Ovary (tissue), 9 donors: ENCODE measurements around the gene HUWE1. TPM values are rescaled to one million over a fixed set of nuclear protein-coding genes. Genes with fewer than 3 reads are reported as not detected.

ENCODE experiments used
- DNase-seq, 5 donors: peaks; one replicate each; pipeline ENCODE4 v3.0.0-alpha.2; 2019 to 2020
- H3K27ac ChIP-seq, 2 donors: fragments of 200-600 bp; one replicate each; pipeline versions ENCODE4 v1.5.1 to v1.8.0; 2019 to 2022
- H3K27me3 ChIP-seq: fragments of 200-600 bp; one replicate; pipeline ENCODE4 v1.8.0; 2022
- H3K36me3 ChIP-seq: fragments of 200-600 bp; sonication (generic); one replicate; pipeline ENCODE4 v1.5.1; 2019
- H3K4me1 ChIP-seq: one replicate; pipeline ENCODE4 v1.8.1; 2013; ENCODE audit warnings: mild to moderate bottlenecking, moderate library complexity; ENCODE audit not compliant: insufficient read depth
- H3K4me3 ChIP-seq: fragments of 200-600 bp; sonication (generic); one replicate; pipeline ENCODE4 v1.5.1; 2017
- H3K9me3 ChIP-seq, 2 donors: fragments of 200-600 bp in 1 of 2; sonication (generic) in 1 of 2; one replicate each; pipeline versions ENCODE4 v1.5.1 to v1.8.1; 2013 to 2019; ENCODE audit warnings: mild to moderate bottlenecking in 1 of 2, moderate library complexity in 1 of 2
- CTCF ChIP-seq, 3 donors: fragments of 450-650 bp in 2 of 3; fragments of 200-600 bp in 1 of 3; IDR thresholded peaks; one replicate each; pipeline versions ENCODE4 v1.5.1 to v1.8.0; 2016 to 2022; ENCODE audit warnings: antibody characterized with exemption in 3 of 3, mild to moderate bottlenecking in 1 of 3
- EP300 ChIP-seq: sonication (generic); formaldehyde crosslinking; IDR thresholded peaks from one replicate; pipeline ENCODE4 v1.6.1; 2017; ENCODE audit warnings: antibody characterized with exemption
- POLR2A ChIP-seq: fragments of 450-650 bp; IDR thresholded peaks from one replicate; pipeline ENCODE4 v1.6.1; 2017; ENCODE audit warnings: antibody characterized with exemption, mild to moderate bottlenecking, moderate library complexity
- WGBS, 3 donors: extraction: QIAGEN DNeasy Blood & Tissue Kit in 1 of 3; methylation state at CpG; one replicate each; pipeline versions ENCODE4 v1.1.5 to v1.1.7; 2013 to 2017; 5-methylcytosine and 5-hydroxymethylcytosine counted together
- intact Hi-C, 4 donors: fragments of 100-400 bp; cut with DNase I; formaldehyde crosslinking; loops; one replicate each; pipeline versions ENCODE4 v1.11.0 to v1.15.1; 2022 to 2023
- polyA plus RNA-seq, 2 donors: library from polyadenylated mRNA; stranded (reverse); fragments of 200-250 nt in 1 of 2; fragments of 350-450 nt in 1 of 2; fragmentation: Illumina TruSeq in 1 of 2; extraction: RNeasy Lipid Tissue Mini Kit (QIAGEN cat#74804) in 1 of 2; gene quantifications; one replicate each; pipeline ENCODE4 v1.2.3, GENCODE V29; 2013 to 2014
- total RNA-seq, 7 donors: library from RNA; depleted of rRNA in 2 of 7; stranded (reverse); fragments of >200 nt in 2 of 7; fragmentation: NEBNext Ultra II Directional in 3 of 7; extraction: Animal tissue kit (Norgen Biotek cat#: 25700) in 3 of 7; gene quantifications; one replicate each; pipeline versions ENCODE4 v1.1.0 to v1.2.4, GENCODE V29; 2016 to 2023
- donor health status: DM: no; HTN: no; CAD: no; lungs with moderate emphysema.
- donor health status: DM: no; HTN: no; CAD: no.
- donor health status: Bipolar disorder and iron deficiency.
- donor health status: DM: yes; HTN: yes; CAD: no.
- donor health status: DM: no; HTN: no; CAD: no.
- donor health status: DM: yes; HTN: yes; CAD: no.

HUWE1 gene
- total and polyA plus RNA-seq, 9 donors: 58.2 to 198 (median 188) TPM

GRCh38 chrX:53695946-53696549, 9.5 kb upstream of the HUWE1 start:
- no peak for DNase-seq
- Histone ChIP-seq H3K27ac (no peak overlapping the region), H3K27me3 (no peaks in the 10 kb centered on the region), H3K4me3 (no peak overlapping the region), H3K4me1 (peaks cover 2% of the 10 kb centered on the region), H3K36me3 (no peaks in the 10 kb centered on the region), H3K9me3 (no peaks in the 10 kb centered on the region)
- 41 to 51% (median 51%) methylated on average over 10 of the region's 10 CpGs for WGBS, 3 donors
- intact Hi-C loops: no loop called here
- no peak for TF ChIP-seq EP300
- TF ChIP-seq POLR2A: no peak
- no peak for TF ChIP-seq CTCF (IDR thresholded peaks at IDR 0.05)

GRCh38 chrX:53694642-53695041, 8.1 kb upstream of the HUWE1 start:
- peaks cover 2% of the 10 kb centered on the region for H3K4me1 ChIP-seq
- intact Hi-C loops: no loop called here
- no peaks in the 10 kb centered on the region for H3K36me3 ChIP-seq
- no peak for DNase-seq
- H3K4me3 ChIP-seq: no peak overlapping the region
- no peak overlapping the region for H3K27ac ChIP-seq
- TF ChIP-seq CTCF (IDR thresholded peaks at IDR 0.05) (no peak), EP300 (no peak), POLR2A (no peak)
- no peaks in the 10 kb centered on the region for H3K27me3 ChIP-seq
- no peaks in the 10 kb centered on the region for H3K9me3 ChIP-seq
- 78 to 96% (median 81%) methylated on average over 1 of the region's 1 CpG for WGBS, 3 donors

- Histone ChIP-seq H3K4me1 (no peaks in the 10 kb centered on the region), H3K9me3 (no peaks in the 10 kb centered on the region), H3K4me3 (no peak overlapping the region), H3K36me3 (no peaks in the 10 kb centered on the region), H3K27ac (no peak overlapping the region), H3K27me3 (no peaks in the 10 kb centered on the region)
- intact Hi-C loops: no loop called here
- 62 to 70% (median 66%) methylated on average over 7 of the region's 7 CpGs for WGBS, 3 donors
- TF ChIP-seq CTCF (IDR thresholded peaks at IDR 0.05): no peak
- TF ChIP-seq EP300: no peak
- TF ChIP-seq POLR2A: no peak
- DNase-seq: no peak
Measured at GRCh38 chrX:53688300-53688699, 1.8 kb upstream of the HUWE1 start.

GRCh38 chrX:53685711-53686110, 808 bp downstream of the HUWE1 start:
- 30 to 46% (median 42%) methylated on average over 4 of the region's 4 CpGs for whole genome bisulfite sequencing, 3 donors

More at GRCh38 chrX:53685711-53686110, 808 bp downstream of the HUWE1 start:
- no peaks in the 10 kb centered on the region for H3K4me1 ChIP-seq
- H3K9me3 ChIP-seq: no peaks in the 10 kb centered on the region
- peak overlapping the region; percentile 55 for H3K4me3 ChIP-seq
- intact Hi-C loops: no loop called here
- TF ChIP-seq EP300: no peak
- TF ChIP-seq CTCF (IDR thresholded peaks at IDR 0.05): no peak
- TF ChIP-seq POLR2A: no peak
- no peaks in the 10 kb centered on the region for H3K27me3 ChIP-seq
- no peak for DNase-seq
- H3K36me3 ChIP-seq: no peaks in the 10 kb centered on the region
- H3K27ac ChIP-seq: peak overlapping the region in 1 of 2 donors; percentile 85
